Sciatic nerve (tissue), 2 donors: ENCODE results near the gene DOHH. TPM values are rescaled to one million over a fixed set of nuclear protein-coding genes. Genes with fewer than 3 reads are reported as not detected.

Source experiments
- ATAC-seq: fragments of 200-7000 bp; cut with Tn5 transposase; one replicate; pipeline ENCODE4 v1.9.1; 2020; ENCODE audit warnings: mild to moderate bottlenecking, moderate library complexity
- DNase-seq: peaks from one replicate; pipeline ENCODE4 v3.0.0-alpha.2; 2020; ENCODE audit warnings: low spot score
- intact Hi-C: fragments of 100-400 bp; cut with DNase I; formaldehyde crosslinking; loops from one replicate; pipeline ENCODE4 v1.14.2; 2022
- total RNA-seq: library from RNA; stranded (reverse); fragmentation: NEBNext Ultra II Directional; extraction: Animal tissue kit (Norgen Biotek cat#: 25700); gene quantifications from one replicate; pipeline ENCODE4 v1.2.1, GENCODE V29; 2021
- donor health status: DM: no; HTN: no; CAD: no.
- donor health status: DM: no; HTN: no; CAD: no.

The DOHH gene
- total RNA-seq, 1 donor from 2014 or later: 8.4 TPM

GRCh38 chr19:3492131-3492839 is 8.2 kb downstream of the DOHH start:
- DNase-seq (no peak), ATAC-seq (no peak)
- intact Hi-C loops: no loop called here

- ATAC-seq (no peak), DNase-seq (no peak)
- intact Hi-C loops: no loop called here
These were observed 8.9 kb downstream of the DOHH start for GRCh38 chr19:3491396-3492119.

- intact Hi-C loops: no loop called here
- ATAC-seq (no peak), DNase-seq (no peak)
These were observed 17.2 kb downstream of the DOHH start, which contains the start of gene SMIM44 for GRCh38 chr19:3483226-3483628. Gene SMIM44, minus strand, starts transcription at chr19:3483441. Its CDS starts 38 bp downstream, at chr19:3483403.

DNA sequence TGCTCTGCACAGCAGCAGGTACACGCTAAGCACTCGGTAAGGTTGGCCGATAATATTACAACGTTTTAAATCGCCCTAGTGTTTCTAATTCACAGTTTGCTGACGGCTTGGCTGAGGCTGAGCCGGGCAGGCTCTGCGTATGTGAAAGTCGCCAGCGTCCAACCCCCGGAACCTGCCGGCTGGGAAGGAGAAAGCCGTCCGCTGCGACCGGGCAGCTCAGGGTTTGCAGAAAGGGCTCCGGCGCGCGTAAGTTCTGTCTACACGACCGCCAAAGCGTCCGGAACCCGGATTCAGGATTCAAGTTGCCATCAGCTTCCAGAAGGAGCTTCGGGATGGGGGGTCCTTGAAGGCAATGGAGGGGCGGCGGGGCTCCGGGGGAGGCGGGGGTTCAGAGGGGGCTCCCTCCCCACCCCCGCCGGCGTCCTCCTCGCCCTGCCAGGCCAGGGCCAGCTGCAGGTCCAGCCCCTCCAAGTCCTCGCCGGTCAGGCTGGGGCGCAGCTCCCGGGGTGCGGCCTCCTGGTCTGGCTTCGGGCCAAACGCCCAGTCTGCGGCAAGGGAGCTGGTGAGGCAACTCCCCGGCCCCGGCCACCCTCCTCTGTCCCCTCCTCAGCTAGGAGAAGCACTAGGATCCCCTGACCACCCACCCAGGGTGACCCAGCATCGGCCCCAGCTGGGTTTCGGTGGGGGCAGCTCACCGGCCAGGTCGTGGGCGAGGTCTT is 17.8 kb downstream of the DOHH start:
- intact Hi-C loops: no loop called here
- no peak for ATAC-seq
- DNase-seq: no peak

DNA sequence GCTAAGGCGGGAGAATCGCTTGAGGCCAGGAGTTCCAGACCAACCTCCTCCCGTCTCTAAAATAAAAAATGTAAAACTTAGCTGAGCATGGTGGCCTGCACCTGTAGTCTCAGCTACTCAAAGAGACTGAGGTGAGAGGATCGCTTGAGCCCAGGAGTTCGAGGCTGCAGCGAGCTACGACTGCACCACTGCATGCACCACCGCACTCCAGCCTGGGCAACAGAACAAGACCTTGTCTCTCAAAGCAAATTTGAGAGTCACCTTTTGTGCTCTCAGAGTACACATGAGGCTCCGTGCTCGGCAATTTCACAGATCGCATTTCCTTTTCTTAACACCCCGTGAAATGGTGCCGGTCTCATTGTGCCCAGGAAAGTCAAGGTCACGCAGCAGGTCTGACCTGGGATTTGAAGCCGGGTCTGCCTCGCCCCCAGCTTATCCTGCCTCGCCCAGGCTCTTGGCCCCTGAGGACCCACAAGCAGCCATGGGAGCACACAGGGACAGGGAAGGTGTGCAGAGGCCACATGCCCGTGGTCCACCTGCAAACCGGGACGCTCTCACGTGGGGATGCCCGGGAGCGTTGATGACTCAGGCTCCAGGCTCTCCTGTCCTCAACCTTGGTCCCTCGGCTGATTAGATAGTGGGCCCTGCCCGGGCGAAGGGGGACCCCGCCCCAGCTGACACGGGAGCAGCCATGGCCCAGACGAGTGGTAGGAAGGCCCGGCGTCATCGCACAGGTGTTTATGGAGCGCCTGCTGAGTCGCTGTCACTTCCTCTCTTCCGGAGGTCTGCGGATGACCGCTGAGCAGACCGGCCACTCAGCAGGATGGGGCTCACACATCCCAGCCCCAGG is 19.0 kb downstream of the DOHH start:
- ATAC-seq (no peak), DNase-seq (no peak)
- intact Hi-C loops: no loop called here

- DNase-seq (no peak), ATAC-seq (no peak)
- intact Hi-C loops: no loop called here
These were observed 19.9 kb downstream of the DOHH start, which contains the start of gene SMIM24 for GRCh38 chr19:3480383-3481091. Gene SMIM24, minus strand, starts transcription at chr19:3480525. Its CDS starts 62 bp downstream, at chr19:3480463.

DNA sequence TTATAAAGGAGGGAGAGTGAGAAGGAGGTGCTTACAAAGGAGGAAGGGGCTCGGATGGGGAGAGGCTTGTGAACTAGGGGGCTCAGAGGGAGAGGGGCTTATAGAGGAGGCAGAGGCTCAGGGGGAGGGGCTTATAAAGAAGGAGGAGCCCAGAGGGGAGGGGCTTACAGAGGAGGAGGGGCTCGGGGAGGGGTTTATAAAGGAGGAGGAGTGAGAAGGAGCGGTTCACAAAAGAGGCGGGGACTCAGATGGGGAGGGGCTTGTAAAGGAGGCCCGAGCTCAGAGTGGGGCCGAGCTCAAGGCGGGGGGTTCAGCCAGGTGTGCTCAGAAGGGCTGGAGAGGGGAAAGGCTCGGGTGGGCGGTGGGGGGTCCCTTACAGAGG is 20.6 kb downstream of the DOHH start:
- intact Hi-C loops: no loop called here

DNA sequence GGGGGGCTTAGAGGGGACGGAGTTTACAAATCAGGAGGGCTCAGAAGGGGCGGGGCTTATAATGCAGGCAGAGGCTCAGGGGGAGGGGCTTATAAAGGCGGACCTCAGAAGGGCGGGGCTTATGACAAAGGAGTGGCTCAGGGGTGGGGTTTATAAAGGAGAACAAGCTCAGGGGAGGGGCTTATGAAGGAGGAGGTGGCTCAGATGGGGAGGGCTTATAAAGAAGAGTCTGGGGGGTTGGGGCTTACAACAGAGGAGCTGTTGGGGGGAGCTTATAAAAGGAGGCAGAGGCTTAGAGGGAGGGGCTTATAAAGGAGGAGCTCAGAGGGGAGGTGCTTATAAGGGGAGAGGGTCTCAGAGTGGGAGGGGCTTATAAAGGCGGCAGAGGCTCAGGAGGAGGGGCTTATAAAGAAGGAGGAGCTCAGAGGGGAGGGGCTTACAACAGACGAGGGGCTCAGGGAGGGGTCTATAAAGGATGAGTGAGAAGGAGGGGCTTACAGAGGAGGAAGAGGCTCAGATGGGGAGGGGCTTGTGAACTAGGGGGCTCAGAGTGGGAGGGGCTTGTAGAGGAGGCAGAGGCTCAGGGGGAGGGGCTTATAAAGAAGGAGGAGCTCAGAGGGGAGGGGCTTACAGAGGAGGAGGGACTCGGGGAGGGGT is 21.2 kb downstream of the DOHH start:
- no peak for ATAC-seq
- DNase-seq: no peak
- intact Hi-C loops: no loop called here

More for the DNA sequence above, 20.6 kb downstream of the DOHH start:
- no peak for DNase-seq
- peak; percentile 18 for ATAC-seq

DNA sequence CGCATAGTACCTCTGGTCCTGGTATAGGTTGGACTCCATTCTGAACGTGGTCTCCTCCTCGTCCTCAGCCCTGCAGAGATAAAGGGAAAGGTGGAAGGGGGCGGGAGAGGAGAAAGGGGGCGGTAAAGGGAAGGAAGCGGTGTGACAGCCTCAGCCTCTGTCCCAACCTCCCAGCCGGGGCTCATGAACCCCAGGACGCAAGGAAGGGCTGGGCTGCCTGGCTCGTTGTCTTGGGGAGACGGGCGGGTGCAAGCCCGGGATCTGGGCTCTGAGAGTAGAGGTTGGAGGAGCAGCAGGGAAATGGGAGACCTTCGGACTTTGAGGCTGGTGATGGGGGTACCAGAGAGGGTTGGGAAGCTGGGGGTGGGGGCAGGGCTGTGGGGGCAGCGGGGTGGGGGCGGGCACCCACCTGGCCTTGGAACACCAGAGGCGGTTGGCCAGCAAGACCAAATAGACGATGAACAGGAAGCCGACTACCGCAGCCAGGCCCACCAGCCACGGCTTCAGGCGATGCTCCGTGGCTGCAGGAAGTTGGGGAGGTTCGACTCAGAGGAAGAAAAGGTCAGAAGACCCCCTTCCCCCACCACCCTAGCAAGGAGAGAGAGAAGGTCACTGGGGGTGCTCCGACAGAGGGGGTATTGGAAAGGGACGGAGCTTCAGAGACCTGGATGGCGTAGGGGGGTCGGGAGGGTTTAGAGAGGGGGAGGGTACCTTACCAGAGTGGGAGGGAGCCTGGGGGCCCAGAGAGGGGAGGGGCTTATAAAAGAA is 21.9 kb downstream of the DOHH start:
- intact Hi-C loops: no loop called here
- ATAC-seq (no peak), DNase-seq (no peak)

DNA sequence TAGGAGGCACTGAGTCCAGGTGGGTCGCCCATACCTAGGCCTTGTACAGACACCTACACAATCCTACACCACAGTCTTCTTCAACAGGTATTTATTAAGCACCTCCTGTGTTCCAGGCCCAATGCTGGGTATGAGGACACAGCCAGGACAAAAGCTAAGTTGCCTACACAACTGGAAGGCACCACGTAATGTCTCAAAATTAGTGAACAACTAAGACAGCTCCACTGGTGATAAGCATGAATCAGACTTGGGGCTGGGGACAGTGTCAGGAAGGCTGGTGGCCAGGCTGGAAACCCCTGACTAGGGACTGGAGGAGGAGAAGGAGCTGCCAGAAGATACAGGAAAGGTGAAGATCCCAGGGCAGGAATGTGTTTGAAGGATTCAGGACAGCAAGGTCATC is 22.5 kb downstream of the DOHH start:
- ATAC-seq (no peak), DNase-seq (no peak)
- intact Hi-C loops: no loop called here

- ATAC-seq (no peak), DNase-seq (no peak)
- intact Hi-C loops: no loop called here
These were observed 23.0 kb downstream of the DOHH start for GRCh38 chr19:3477506-3477905.

GRCh38 chr19:3476830-3477229 is 23.6 kb downstream of the DOHH start:
- no peak for ATAC-seq

DNA sequence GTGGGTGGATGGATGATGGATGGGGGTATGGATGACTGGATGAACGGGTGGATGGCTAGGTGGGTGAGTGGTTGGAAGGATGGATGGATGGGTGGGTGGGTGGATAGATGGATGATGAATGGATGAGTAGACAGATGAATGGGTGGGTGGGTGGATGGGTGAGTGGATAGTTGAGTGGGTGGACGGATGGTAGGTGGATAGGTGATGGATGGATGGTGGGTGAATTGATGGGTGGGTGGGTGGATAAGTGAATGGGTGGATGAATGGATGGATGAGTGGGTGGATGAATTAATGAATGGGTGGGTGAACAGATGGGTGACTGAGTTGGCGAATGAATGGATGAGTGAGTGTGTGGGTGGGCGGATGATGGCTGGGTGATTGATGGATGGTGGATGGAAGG is 25.0 kb downstream of the DOHH start:
- ATAC-seq: no peak
- no peak for DNase-seq
- intact Hi-C loops: no loop called here

More at GRCh38 chr19:3476830-3477229, 23.6 kb downstream of the DOHH start:
- intact Hi-C loops: no loop called here
- DNase-seq: no peak

GRCh38 chr19:3474614-3475013 is 25.9 kb downstream of the DOHH start:
- intact Hi-C loops: loop anchor here (5.0 kb wide), 1 partner anchor 152 kb away; no protein-coding TSS in a partner anchor
- ATAC-seq: no peak
- no peak for DNase-seq

DNA sequence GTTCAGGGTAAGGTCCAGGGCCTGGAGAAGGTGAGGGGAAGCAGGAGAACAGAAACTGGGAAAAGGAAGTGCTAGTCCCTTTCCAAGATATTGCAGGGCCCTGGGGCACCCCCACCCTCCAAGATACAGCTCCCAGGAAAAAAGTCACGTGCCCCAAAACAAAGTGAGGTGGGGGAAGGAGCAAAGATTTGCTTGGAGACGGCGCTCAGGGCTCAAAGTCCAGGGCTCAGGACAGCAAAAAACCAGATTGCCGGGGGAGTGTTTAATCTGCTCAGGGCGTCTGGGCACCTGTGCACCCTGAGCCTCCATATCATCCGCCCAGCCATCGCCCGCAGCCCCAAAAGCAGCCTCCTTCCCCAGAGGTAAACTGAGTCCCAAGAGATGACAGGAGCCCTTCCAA is 26.5 kb downstream of the DOHH start:
- intact Hi-C loops: loop anchor here (5.0 kb wide), 1 partner anchor 152 kb away; no protein-coding TSS in a partner anchor
- no peak for ATAC-seq
- DNase-seq: no peak

DNA sequence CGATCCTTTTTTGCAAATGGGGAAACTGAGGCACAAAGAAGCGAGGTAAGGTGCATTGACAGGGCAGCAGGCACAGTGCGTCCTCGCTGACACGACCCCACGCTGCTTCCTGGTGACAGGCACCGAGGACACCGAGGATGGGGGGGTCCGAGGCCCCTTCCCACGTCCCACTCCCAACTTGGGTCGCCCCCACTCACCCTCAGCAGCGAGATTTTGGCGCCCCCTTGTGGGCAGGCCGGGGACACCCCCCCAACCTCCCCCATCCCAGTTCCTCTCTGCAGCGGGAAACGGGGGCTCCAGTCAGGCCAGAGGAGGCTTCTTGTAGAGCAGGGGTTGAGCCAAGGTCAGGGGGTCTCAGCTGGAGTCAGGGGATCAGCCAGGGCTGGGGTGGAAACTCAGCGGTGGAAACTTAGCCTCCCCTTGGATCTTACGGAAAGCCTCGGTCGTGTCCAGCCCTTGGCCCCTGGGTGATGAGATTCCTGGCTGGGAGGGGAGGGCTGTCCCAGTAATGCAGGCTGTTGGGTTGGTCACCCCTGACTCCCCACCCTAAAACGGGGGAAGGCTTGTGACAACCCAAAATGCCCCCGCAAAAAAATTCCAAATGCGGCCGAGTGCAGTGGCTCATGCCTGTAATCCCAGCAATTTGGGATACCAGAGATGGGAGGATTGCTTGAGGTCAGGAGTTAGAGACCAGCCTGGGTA is 28.4 kb downstream of the DOHH start:
- DNase-seq: no peak
- intact Hi-C loops: loop anchor here (5.0 kb wide), 1 partner anchor 150 kb away; no protein-coding TSS in a partner anchor
- ATAC-seq: peak; percentile 71
